ENCODE measurements around the gene MUC21.
"Not testable (repeated sequence)": the region's sequence is repeated elsewhere in the genome, so short reads cannot be mapped to it uniquely, and the experiment has no call there.

MUC21 gene

GRCh38 chr6:31010393-31011060 is 27.0 kb downstream of the MUC21 start, which contains the start of gene MUC22:
Gene MUC22, plus strand, starts transcription at chr6:31010474. Its CDS starts 233 bp downstream, at chr6:31010707.
- DNase-seq (ENCODE audit: low read depth, low spot score): no peak

GRCh38 chr6:31011153-31011552 is 27.6 kb downstream of the MUC21 start:
- no peaks in the 10 kb centered on the region for H3K36me3 ChIP-seq (ENCODE audit: insufficient read depth, insufficient read length, low read length)
- DNase-seq (ENCODE audit: low read depth, low spot score): no peak
- H3K9ac ChIP-seq (ENCODE audit: insufficient read length, low read depth): no peak overlapping the region
- no peak overlapping the region for H3K4me3 ChIP-seq (ENCODE audit: insufficient read length, low read depth)
- peaks cover 9% of the 10 kb centered on the region for H3K9me3 ChIP-seq (ENCODE audit: insufficient read depth, low read length)
- no peaks in the 10 kb centered on the region for H3K27me3 ChIP-seq (ENCODE audit: insufficient read depth, insufficient read length)
- no peaks in the 10 kb centered on the region for H3K4me1 ChIP-seq (ENCODE audit: insufficient read depth, insufficient read length)
- no peak for TF ChIP-seq ZNF274 (IDR thresholded peaks at IDR 0.05; ENCODE audit: low read depth, low read length)
- no peak for TF ChIP-seq SUZ12 (IDR thresholded peaks at IDR 0.05; ENCODE audit: extremely low read depth, insufficient read depth, insufficient read length)
- TF ChIP-seq YY1 (IDR thresholded peaks at IDR 0.05; ENCODE audit: insufficient read depth, insufficient read length): no peak

More at GRCh38 chr6:31010393-31011060, 27.0 kb downstream of the MUC21 start, which contains the start of gene MUC22:
- H3K4me1 ChIP-seq (ENCODE audit: insufficient read depth, insufficient read length): no peaks in the 10 kb centered on the region
- H3K9me3 ChIP-seq (ENCODE audit: insufficient read depth, low read length): peaks cover 4% of the 10 kb centered on the region; the same call in 1 of the 2 replicates
- H3K36me3 ChIP-seq (ENCODE audit: insufficient read depth, insufficient read length, low read length): no peaks in the 10 kb centered on the region
- no peak within 1 kb of the TSS for H3K9ac ChIP-seq (ENCODE audit: insufficient read length, low read depth)
- no peaks in the 10 kb centered on the region for H3K27me3 ChIP-seq (ENCODE audit: insufficient read depth, insufficient read length)
- no peak for TF ChIP-seq YY1 (IDR thresholded peaks at IDR 0.05; ENCODE audit: insufficient read depth, insufficient read length)
- no peak for TF ChIP-seq SUZ12 (IDR thresholded peaks at IDR 0.05; ENCODE audit: extremely low read depth, insufficient read depth, insufficient read length)
- no peak for TF ChIP-seq ZNF274 (IDR thresholded peaks at IDR 0.05; ENCODE audit: low read depth, low read length)
- H3K4me3 ChIP-seq (ENCODE audit: insufficient read length, low read depth): no peak within 1 kb of the TSS

GRCh38 chr6:31016659-31017299 is 33.3 kb downstream of the MUC21 start:
- TF ChIP-seq ZNF274 (IDR thresholded peaks at IDR 0.05; ENCODE audit: low read depth, low read length) (no peak), YY1 (IDR thresholded peaks at IDR 0.05; ENCODE audit: insufficient read depth, insufficient read length) (no peak), SUZ12 (IDR thresholded peaks at IDR 0.05; ENCODE audit: extremely low read depth, insufficient read depth, insufficient read length) (no peak)
- Histone ChIP-seq H3K9me3 (ENCODE audit: insufficient read depth, low read length) (peaks cover 21% of the 10 kb centered on the region), H3K27me3 (ENCODE audit: insufficient read depth, insufficient read length) (no peaks in the 10 kb centered on the region), H3K36me3 (ENCODE audit: insufficient read depth, insufficient read length, low read length) (no peaks in the 10 kb centered on the region), H3K9ac (ENCODE audit: insufficient read length, low read depth) (no peak overlapping the region), H3K4me1 (ENCODE audit: insufficient read depth, insufficient read length) (no peaks in the 10 kb centered on the region), H3K4me3 (ENCODE audit: insufficient read length, low read depth) (no peak overlapping the region)
- no peak for DNase-seq (ENCODE audit: low read depth, low spot score)

DNA sequence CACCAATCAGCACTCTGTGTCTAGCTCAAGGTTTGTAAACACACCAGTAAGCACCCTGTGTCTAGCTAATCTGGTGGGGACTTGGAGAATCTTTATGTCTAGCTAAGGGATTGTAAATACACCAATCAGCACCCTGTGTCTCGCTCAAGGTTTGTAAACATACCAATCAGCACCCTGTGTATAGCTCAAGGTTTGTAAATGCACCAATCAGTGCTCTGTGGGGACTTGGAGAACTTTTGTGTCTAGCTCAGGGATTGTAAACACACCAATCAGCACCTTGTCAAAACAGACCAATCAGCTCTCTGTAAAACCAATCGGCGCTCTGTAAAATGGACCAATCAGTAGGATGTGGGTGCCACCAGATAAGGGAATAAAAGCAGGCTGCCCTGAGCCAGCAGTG is 33.9 kb downstream of the MUC21 start:
- DNase-seq (ENCODE audit: low read depth, low spot score); H3K36me3 ChIP-seq (ENCODE audit: insufficient read depth, insufficient read length, low read length); H3K4me1 ChIP-seq (ENCODE audit: insufficient read depth, insufficient read length); H3K9ac ChIP-seq (ENCODE audit: insufficient read length, low read depth); H3K4me3 ChIP-seq (ENCODE audit: insufficient read length, low read depth); H3K27me3 ChIP-seq (ENCODE audit: insufficient read depth, insufficient read length): not testable (repeated sequence)
- H3K9me3 ChIP-seq (ENCODE audit: insufficient read depth, low read length): peaks cover 26% of the 10 kb centered on the region

GRCh38 chr6:31020057-31020456 is 36.5 kb downstream of the MUC21 start:
- Histone ChIP-seq H3K4me3 (ENCODE audit: insufficient read length, low read depth) (no peak overlapping the region), H3K4me1 (ENCODE audit: insufficient read depth, insufficient read length) (no peaks in the 10 kb centered on the region), H3K27me3 (ENCODE audit: insufficient read depth, insufficient read length) (no peaks in the 10 kb centered on the region), H3K36me3 (ENCODE audit: insufficient read depth, insufficient read length, low read length) (no peaks in the 10 kb centered on the region), H3K9ac (ENCODE audit: insufficient read length, low read depth) (no peak overlapping the region), H3K9me3 (ENCODE audit: insufficient read depth, low read length) (peaks cover 26% of the 10 kb centered on the region)
- no peak for TF ChIP-seq YY1 (IDR thresholded peaks at IDR 0.05; ENCODE audit: insufficient read depth, insufficient read length)
- no peak for TF ChIP-seq SUZ12 (IDR thresholded peaks at IDR 0.05; ENCODE audit: extremely low read depth, insufficient read depth, insufficient read length)
- DNase-seq (ENCODE audit: low read depth, low spot score): no peak

GRCh38 chr6:31020631-31021255 is 37.2 kb downstream of the MUC21 start:
- not testable (repeated sequence) for H3K4me1 ChIP-seq (ENCODE audit: insufficient read depth, insufficient read length)

DNA sequence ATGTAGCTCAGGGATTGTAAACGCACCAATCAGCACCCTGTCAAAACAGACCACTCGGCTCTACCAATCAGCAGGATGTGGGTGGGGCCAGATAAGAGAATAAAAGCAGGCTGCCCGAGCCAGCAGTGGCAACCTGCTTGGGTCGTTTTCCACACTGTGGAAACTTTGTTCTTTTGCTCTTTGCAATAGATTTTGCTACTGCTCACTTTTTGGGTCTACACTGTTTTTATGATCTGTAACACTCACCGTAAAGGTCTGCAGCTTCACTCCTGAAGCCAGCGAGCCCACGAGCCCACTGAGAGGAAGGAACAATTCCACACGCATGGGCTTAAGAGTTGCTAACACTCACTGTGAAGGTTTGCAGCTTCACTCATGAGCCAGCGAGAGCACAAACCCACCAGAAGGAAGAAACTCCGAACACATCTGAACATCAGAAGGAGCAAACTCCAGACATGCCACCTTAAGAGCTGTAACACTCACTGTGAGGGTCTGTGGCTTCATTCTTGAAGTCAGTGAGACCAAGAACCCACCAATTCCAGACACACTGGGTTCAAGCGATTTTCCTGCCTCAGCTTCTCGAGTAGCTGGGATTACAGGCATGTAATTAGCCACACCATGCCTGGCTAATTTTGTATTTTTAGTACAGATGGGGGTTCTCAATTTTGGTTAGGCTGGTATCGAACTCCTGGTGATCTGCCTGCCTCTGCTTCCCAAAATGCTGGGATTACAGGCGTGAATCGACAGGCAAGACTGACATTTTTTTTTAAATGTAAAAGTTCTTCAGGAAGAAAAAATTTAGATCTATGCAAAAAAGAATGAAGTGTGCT is 38.4 kb downstream of the MUC21 start:
- not testable (repeated sequence) for H3K4me1 ChIP-seq (ENCODE audit: insufficient read depth, insufficient read length); DNase-seq (ENCODE audit: low read depth, low spot score); H3K4me3 ChIP-seq (ENCODE audit: insufficient read length, low read depth); H3K27me3 ChIP-seq (ENCODE audit: insufficient read depth, insufficient read length); H3K9ac ChIP-seq (ENCODE audit: insufficient read length, low read depth); H3K9me3 ChIP-seq (ENCODE audit: insufficient read depth, low read length); H3K36me3 ChIP-seq (ENCODE audit: insufficient read depth, insufficient read length, low read length)

More at GRCh38 chr6:31020631-31021255, 37.2 kb downstream of the MUC21 start:
- not testable (repeated sequence) for H3K4me3 ChIP-seq (ENCODE audit: insufficient read length, low read depth); H3K27me3 ChIP-seq (ENCODE audit: insufficient read depth, insufficient read length); H3K9ac ChIP-seq (ENCODE audit: insufficient read length, low read depth); DNase-seq (ENCODE audit: low read depth, low spot score); H3K36me3 ChIP-seq (ENCODE audit: insufficient read depth, insufficient read length, low read length)
- H3K9me3 ChIP-seq (ENCODE audit: insufficient read depth, low read length): peaks cover 20% of the 10 kb centered on the region
